Sciatic nerve (tissue), 2 donors: ENCODE results near the gene DUSP23. TPM values are rescaled to one million over a fixed set of nuclear protein-coding genes. Genes with fewer than 3 reads are reported as not detected.

Experiments used
- ATAC-seq: fragments of 200-7000 bp; cut with Tn5 transposase; one replicate; pipeline ENCODE4 v1.9.1; 2020; ENCODE audit warnings: mild to moderate bottlenecking, moderate library complexity
- DNase-seq: peaks from one replicate; pipeline ENCODE4 v3.0.0-alpha.2; 2020; ENCODE audit warnings: low spot score
- intact Hi-C: fragments of 100-400 bp; cut with DNase I; formaldehyde crosslinking; loops from one replicate; pipeline ENCODE4 v1.14.2; 2022
- total RNA-seq: library from RNA; stranded (reverse); fragmentation: NEBNext Ultra II Directional; extraction: Animal tissue kit (Norgen Biotek cat#: 25700); gene quantifications from one replicate; pipeline ENCODE4 v1.2.1, GENCODE V29; 2021
- donor health status: DM: no; HTN: no; CAD: no.
- donor health status: DM: no; HTN: no; CAD: no.

DUSP23 gene
- total RNA-seq, 1 donor from 2014 or later: 48.2 TPM

- ATAC-seq (no peak), DNase-seq (no peak)
- intact Hi-C loops: no loop called here
Measured at GRCh38 chr1:159821171-159821867, 40.6 kb downstream of the DUSP23 start.

- intact Hi-C loops: no loop called here
- DNase-seq (no peak), ATAC-seq (no peak)
Measured at GRCh38 chr1:159823406-159823805, 42.6 kb downstream of the DUSP23 start.

GRCh38 chr1:159825564-159825963, 44.8 kb downstream of the DUSP23 start:
- no peak for ATAC-seq
- intact Hi-C loops: no loop called here
- DNase-seq: no peak

- DNase-seq (no peak), ATAC-seq (peak; percentile 67)
- intact Hi-C loops: no loop called here
Measured at GRCh38 chr1:159826441-159827101, 45.8 kb downstream of the DUSP23 start, which contains the start of gene SLAMF8. TSS of gene SLAMF8 (plus strand) at chr1:159826873. CDS start at chr1:159826899, 26 bp downstream.

GRCh38 chr1:159827102-159827490, 46.3 kb downstream of the DUSP23 start:
- intact Hi-C loops: no loop called here
- DNase-seq (no peak), ATAC-seq (no peak)

- intact Hi-C loops: no loop called here
- DNase-seq (no peak), ATAC-seq (no peak)
Measured at GRCh38 chr1:159827549-159827948, 46.8 kb downstream of the DUSP23 start.

- no peak for DNase-seq
- intact Hi-C loops: no loop called here
- ATAC-seq: no peak
Measured at GRCh38 chr1:159828176-159828575, 47.4 kb downstream of the DUSP23 start.

- intact Hi-C loops: no loop called here
- no peak for ATAC-seq
- no peak for DNase-seq
Measured at GRCh38 chr1:159828581-159829272, 48.0 kb downstream of the DUSP23 start.

- ATAC-seq (peak; percentile 82), DNase-seq (peak; percentile 74)
- intact Hi-C loops: no loop called here
Measured at GRCh38 chr1:159829273-159829634, 48.5 kb downstream of the DUSP23 start.

GRCh38 chr1:159829822-159830465, 49.2 kb downstream of the DUSP23 start:
- ATAC-seq: no peak
- DNase-seq: no peak
- intact Hi-C loops: no loop called here

- intact Hi-C loops: no loop called here
Measured at GRCh38 chr1:159830722-159831121, 50.0 kb downstream of the DUSP23 start.

GRCh38 chr1:159831412-159832141, 50.8 kb downstream of the DUSP23 start:
- intact Hi-C loops: no loop called here
- DNase-seq (no peak), ATAC-seq (no peak)

More at GRCh38 chr1:159830722-159831121, 50.0 kb downstream of the DUSP23 start:
- ATAC-seq: no peak
- no peak for DNase-seq

Other genes with a start within 250 kb of the DUSP23 start
- gene OR10J5, start 245.0 kb upstream of the DUSP23 start, total RNA-seq: not detected
- not detected for gene APCS, start 193.1 kb upstream of the DUSP23 start, total RNA-seq
- 0.22 TPM for gene CRP, start 66.4 kb upstream of the DUSP23 start, total RNA-seq
- gene FCRL6, start 21.4 kb downstream of the DUSP23 start, total RNA-seq: 1.2 TPM
- 3.3 TPM for gene SLAMF8, start 45.9 kb downstream of the DUSP23 start, total RNA-seq
- not detected for gene VSIG8, start 81.7 kb downstream of the DUSP23 start, total RNA-seq
- 1.6 TPM for gene CFAP45, start 119.2 kb downstream of the DUSP23 start, total RNA-seq
- 184 TPM for gene TAGLN2, start 144.5 kb downstream of the DUSP23 start, total RNA-seq
- 0.18 TPM for gene IGSF9, start 164.7 kb downstream of the DUSP23 start, total RNA-seq
- 0.80 TPM for gene SLAMF9, start 173.3 kb downstream of the DUSP23 start, total RNA-seq